Measurements from ENCODE around the gene FBXW5.

Gene FBXW5

DNA sequence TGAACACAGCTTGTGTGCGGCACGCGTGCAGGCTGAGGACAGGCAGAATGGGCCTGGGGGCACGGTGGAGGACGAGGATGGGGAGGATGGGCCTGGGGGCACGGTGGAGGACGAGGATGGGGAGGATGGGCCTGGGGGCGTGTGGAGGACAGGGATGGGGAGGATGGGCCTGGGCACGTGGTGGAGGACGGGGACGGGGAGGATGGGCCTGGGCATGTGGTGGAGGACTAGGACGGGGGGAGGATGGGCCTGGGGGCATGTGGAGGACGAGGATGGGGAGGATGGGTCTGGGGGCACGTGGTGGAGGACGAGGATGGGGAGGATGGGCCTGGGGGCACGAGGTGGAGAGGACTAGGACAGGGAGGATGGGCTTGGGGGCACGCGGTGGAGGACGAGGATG is 22.0 kb downstream of the FBXW5 start:
- no peak overlapping the region for H3K27ac Mint-ChIP-seq
- peaks cover 16% of the 10 kb centered on the region for H3K36me3 Mint-ChIP-seq (ENCODE audit: low read depth)

DNA sequence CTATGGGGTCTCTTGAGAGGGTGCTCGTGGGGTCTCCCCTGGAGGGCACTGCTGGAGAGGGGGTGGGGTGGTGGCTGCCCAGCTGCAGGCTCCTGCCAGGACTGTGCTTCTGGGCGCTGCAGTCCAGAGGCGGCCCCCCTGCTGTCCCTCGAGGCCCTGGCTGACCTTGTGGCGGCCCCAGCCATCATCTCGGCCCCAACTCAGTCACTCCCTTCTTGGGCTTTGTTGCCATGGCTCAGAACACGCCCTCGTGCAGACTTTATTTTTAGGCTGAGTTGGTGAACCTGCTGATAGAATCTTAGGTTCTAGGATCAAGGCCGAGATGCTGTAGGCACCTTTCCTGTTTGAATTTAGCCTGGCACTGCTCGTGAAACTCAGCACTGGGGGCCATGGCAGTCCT is 22.8 kb downstream of the FBXW5 start:
- Mint-ChIP-seq H3K4me3 (no peak overlapping the region), H3K4me1 (no peaks in the 10 kb centered on the region), H3K9me3 (no peaks in the 10 kb centered on the region), H3K36me3 (ENCODE audit: low read depth) (peaks cover 22% of the 10 kb centered on the region), H3K27me3 (ENCODE audit: low read depth) (no peaks in the 10 kb centered on the region), H3K27ac (no peak overlapping the region)
- no peak for TF ChIP-seq CTCF (IDR thresholded peaks at IDR 0.05; ENCODE audit: unreplicated experiment in 3 of 3)

More for the DNA sequence above, 22.0 kb downstream of the FBXW5 start:
- no peak overlapping the region for H3K4me3 Mint-ChIP-seq
- H3K9me3 Mint-ChIP-seq = no peaks in the 10 kb centered on the region
- no peak for TF ChIP-seq CTCF (IDR thresholded peaks at IDR 0.05; ENCODE audit: unreplicated experiment in 3 of 3)
- H3K4me1 Mint-ChIP-seq = no peaks in the 10 kb centered on the region
- H3K27me3 Mint-ChIP-seq (ENCODE audit: low read depth) = no peaks in the 10 kb centered on the region

DNA sequence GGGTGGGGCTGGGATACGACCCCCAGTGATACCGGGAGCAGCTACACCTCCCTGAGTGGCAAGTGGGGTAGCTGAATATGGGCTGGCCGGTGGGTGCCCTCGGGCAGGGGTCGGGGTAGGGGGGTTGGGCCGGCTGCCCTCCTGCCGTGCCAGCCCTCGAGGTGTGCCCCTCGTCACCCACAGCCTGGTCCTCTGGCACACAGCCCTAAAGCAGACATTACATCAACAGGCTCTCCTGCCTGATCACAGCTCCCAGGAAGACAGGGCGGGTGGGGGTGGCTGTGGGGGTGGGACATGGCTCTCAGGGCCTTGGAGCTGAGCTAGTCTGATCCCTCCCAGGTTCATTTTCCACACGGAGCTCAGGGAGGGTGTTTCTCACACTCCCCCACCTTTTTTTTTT is 23.2 kb downstream of the FBXW5 start:
- no peaks in the 10 kb centered on the region for H3K9me3 Mint-ChIP-seq
- no peak overlapping the region for H3K27ac Mint-ChIP-seq
- H3K36me3 Mint-ChIP-seq (ENCODE audit: low read depth) = peaks cover 24% of the 10 kb centered on the region
- no peak for TF ChIP-seq CTCF (IDR thresholded peaks at IDR 0.05; ENCODE audit: unreplicated experiment in 3 of 3)
- no peaks in the 10 kb centered on the region for H3K27me3 Mint-ChIP-seq (ENCODE audit: low read depth)
- no peak overlapping the region for H3K4me3 Mint-ChIP-seq
- H3K4me1 Mint-ChIP-seq = no peaks in the 10 kb centered on the region

- H3K27ac Mint-ChIP-seq = no peak overlapping the region
- H3K9me3 Mint-ChIP-seq = no peaks in the 10 kb centered on the region
- TF ChIP-seq CTCF (IDR thresholded peaks at IDR 0.05; ENCODE audit: unreplicated experiment in 3 of 3) = no peak
- peaks cover 29% of the 10 kb centered on the region for H3K36me3 Mint-ChIP-seq (ENCODE audit: low read depth)
- H3K27me3 Mint-ChIP-seq (ENCODE audit: low read depth) = no peaks in the 10 kb centered on the region
- no peaks in the 10 kb centered on the region for H3K4me1 Mint-ChIP-seq
- H3K4me3 Mint-ChIP-seq = no peak overlapping the region
These were observed 23.8 kb downstream of the FBXW5 start for GRCh38 chr9:136920734-136921231.

DNA sequence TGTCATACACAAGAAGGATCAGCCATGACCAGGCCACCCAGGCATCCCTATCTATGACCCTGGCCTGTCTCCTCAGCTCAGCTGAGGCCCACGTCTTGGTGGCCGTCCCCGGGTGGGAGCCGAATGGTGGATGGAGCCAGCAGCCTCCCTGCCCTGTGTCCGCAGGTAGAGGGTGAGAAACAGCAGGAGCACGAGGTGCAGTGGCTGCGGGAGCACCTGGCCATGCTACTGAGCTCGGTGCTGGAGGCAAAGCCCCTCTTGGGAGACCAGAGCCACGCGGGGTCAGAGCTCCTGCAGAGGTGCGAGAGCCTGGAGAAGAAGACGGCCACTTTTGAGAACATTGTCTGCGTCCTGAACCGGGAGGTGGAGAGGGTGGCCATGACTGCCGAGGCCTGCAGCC is 24.5 kb downstream of the FBXW5 start:
- H3K27ac Mint-ChIP-seq = no peak overlapping the region
- H3K4me1 Mint-ChIP-seq = no peaks in the 10 kb centered on the region
- H3K27me3 Mint-ChIP-seq (ENCODE audit: low read depth) = no peaks in the 10 kb centered on the region
- H3K36me3 Mint-ChIP-seq (ENCODE audit: low read depth) = peaks cover 30% of the 10 kb centered on the region
- no peaks in the 10 kb centered on the region for H3K9me3 Mint-ChIP-seq
- TF ChIP-seq CTCF (IDR thresholded peaks at IDR 0.05; ENCODE audit: unreplicated experiment in 3 of 3) = no peak
- no peak overlapping the region for H3K4me3 Mint-ChIP-seq

DNA sequence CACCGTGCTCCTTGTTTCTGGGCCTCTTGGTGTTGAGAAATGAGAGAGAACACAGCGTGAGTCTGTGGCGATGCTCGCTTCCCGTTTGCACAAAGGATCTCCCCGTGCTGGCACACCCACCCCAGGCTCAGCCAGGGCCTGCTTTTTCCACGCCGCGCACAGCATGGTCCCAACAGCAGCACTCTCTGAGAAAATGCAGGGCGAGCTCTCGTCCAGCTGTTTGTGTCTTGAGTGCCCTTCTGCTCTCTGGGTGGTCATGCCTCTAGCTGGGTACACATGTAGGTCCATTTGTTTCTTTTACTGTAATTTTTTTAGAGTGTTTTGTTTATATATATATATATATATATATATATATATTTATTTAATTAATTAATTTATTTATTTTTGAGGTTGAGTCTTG is 26.6 kb downstream of the FBXW5 start:
- TF ChIP-seq CTCF (IDR thresholded peaks at IDR 0.05; ENCODE audit: unreplicated experiment in 3 of 3) = no peak
- H3K4me3 Mint-ChIP-seq = no peak overlapping the region

More for the DNA sequence above, 26.6 kb downstream of the FBXW5 start:
- Mint-ChIP-seq H3K27ac (no peak overlapping the region), H3K27me3 (ENCODE audit: low read depth) (no peaks in the 10 kb centered on the region), H3K4me1 (no peaks in the 10 kb centered on the region), H3K9me3 (no peaks in the 10 kb centered on the region), H3K36me3 (ENCODE audit: low read depth) (peaks cover 32% of the 10 kb centered on the region)
